ENCODE measurements around the gene ANTKMT.

DNA sequence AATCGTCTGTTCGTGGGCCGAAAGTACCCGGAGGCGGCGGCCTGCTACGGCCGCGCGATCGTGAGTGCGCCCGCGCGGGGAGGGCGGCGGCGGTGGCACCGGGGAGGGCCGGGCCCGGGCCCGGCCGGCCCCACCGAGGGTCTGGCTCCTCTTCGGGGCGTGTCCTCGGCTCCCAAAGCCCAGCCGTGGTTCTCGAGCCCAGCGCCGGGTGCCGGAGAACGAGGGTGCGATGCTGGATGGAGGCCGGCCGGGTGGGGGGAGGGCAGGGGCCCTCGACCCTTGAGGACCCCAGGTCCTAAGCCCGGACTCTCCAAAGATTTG lies 40.4 kb upstream of the ANTKMT start:
- TF ChIP-seq, protein P1, sequence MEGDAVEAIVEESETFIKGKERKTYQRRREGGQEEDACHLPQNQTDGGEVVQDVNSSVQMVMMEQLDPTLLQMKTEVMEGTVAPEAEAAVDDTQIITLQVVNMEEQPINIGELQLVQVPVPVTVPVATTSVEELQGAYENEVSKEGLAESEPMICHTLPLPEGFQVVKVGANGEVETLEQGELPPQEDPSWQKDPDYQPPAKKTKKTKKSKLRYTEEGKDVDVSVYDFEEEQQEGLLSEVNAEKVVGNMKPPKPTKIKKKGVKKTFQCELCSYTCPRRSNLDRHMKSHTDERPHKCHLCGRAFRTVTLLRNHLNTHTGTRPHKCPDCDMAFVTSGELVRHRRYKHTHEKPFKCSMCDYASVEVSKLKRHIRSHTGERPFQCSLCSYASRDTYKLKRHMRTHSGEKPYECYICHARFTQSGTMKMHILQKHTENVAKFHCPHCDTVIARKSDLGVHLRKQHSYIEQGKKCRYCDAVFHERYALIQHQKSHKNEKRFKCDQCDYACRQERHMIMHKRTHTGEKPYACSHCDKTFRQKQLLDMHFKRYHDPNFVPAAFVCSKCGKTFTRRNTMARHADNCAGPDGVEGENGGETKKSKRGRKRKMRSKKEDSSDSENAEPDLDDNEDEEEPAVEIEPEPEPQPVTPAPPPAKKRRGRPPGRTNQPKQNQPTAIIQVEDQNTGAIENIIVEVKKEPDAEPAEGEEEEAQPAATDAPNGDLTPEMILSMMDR (conservative IDR thresholded peaks at IDR 0.05; ENCODE audit: low read length), result no peak
- TF ChIP-seq EZH2phosphoT487 (IDR thresholded peaks at IDR 0.05; ENCODE audit: borderline replicate concordance), result no peak
